GM12892 (cell line): ENCODE results near the gene GPR45.

ENCODE experiments used
- DNase-seq: peaks from one replicate; pipeline ENCODE4 v3.0.0; 2011; ENCODE audit not compliant: insufficient read length
- FAIRE-seq: peaks from 2 replicates; lab custom pipeline; 2011; peaks lifted over from hg19 to GRCh38; lab: Jason Lieb, UNC
- POLR2A ChIP-seq: IDR thresholded peaks from 2 replicates; pipeline ENCODE4 v1.6.1; 2011; ENCODE audit warnings: low read depth, low read length, control low read depth
- POLR2AphosphoS5 ChIP-seq: IDR thresholded peaks from 2 replicates; pipeline ENCODE4 v1.6.1; 2011; ENCODE audit warnings: low read depth, low read length, control low read depth
- TAF1 ChIP-seq: IDR thresholded peaks from 2 replicates; pipeline ENCODE4 v1.6.1; 2011; ENCODE audit warnings: low read depth, mild to moderate bottlenecking, control low read depth, low read length, borderline replicate concordance

GPR45 gene

DNA sequence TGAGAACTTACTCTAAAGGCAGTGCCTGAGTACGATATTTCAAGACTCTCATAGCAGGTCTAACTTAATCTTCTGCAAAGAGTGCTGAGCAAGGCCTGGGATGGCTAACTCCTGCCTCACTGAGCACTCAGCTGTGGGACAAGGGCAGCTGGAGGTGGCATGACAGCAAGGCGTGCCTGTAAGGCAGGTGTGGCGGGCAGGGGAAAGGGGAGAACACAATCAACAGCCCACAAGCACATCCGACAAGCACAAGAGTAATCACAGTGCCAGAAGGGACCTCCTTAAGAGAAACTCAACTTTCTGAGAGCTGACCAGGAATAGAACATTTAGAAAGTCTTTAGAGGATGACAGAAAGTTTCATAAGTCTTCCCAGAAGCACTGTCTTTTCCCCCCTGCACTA lies 42.0 kb downstream of the GPR45 start:
- no peak for FAIRE-seq
- DNase-seq, result no peak
- TF ChIP-seq POLR2AphosphoS5, result no peak
- no peak for TF ChIP-seq POLR2A
- TF ChIP-seq TAF1, result no peak

DNA sequence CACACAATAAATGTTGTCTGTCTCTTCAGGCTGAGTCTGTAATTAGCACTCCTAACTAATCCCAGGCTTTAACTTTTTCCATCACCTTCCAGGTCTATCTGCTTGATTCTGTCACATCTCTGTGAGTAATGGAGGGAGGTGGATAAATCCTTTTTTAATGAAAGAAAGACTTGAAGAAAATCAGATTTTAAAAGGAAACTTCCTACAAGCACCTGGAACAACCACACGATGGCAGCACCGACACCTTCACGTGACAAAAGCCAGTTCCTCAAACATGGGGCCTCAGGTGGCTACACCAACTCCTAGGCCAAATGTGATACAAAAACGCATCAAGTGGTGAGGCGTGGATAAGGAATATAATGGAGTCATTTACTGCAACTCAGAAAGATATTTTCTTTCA lies 46.1 kb downstream of the GPR45 start:
- TF ChIP-seq TAF1 (no peak), POLR2A (no peak), POLR2AphosphoS5 (no peak)
- FAIRE-seq (no peak), DNase-seq (no peak)

DNA sequence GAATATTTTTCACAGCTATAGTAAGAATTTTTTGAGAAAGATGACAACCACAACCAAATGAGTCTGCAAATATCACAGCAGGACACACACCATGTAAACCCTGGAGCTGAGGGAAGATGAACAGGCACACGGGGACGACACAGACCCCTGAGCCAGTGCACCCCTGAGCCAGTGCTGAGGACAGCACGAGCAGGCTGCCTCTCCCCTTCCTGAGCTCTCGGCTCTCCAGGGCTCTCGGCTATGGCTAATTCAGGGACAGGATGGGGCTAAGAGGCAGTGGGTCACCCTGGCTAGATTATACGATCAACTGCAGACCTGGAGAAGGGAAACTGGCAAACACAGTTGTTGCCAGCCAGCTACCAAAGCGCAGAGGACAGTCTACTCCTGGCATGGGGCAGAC lies 46.6 kb downstream of the GPR45 start:
- FAIRE-seq (no peak), DNase-seq (no peak)
- no peak for TF ChIP-seq POLR2AphosphoS5
- TF ChIP-seq POLR2A, result no peak
- TF ChIP-seq TAF1, result no peak

DNA sequence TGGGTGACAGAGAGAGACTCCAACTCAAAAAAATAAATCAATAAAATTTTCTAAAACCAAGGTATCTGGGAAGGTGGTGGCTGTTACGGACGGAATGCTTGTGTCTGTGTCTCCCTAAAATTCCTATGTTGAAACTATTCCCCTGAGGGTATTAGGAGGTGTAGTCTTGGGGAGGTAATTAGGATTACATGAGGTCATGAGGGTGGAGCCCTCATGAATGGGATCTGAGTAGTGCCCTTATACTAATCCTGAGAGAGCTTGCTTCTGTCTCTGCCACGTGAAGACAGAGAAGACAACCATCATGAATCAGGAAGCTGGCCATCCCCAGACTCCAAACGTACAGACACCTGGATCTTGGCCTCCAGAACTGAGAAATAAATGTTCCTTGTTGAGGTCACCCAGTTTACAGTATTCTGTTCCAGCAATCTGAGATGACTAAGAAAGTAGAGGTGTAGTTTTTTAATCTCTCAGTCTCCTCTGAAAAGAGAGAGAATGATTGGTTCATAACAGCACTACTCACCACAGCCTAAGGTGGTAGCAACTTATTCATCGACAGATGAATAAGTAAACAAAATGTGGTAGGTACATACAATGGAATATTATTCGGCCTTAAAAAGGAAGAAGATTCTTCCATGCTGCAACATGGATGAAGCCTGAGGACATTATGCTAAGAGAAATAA lies 49.6 kb downstream of the GPR45 start:
- TF ChIP-seq POLR2A (no peak), TAF1 (no peak), POLR2AphosphoS5 (no peak)
- DNase-seq (no peak), FAIRE-seq (no peak)

DNA sequence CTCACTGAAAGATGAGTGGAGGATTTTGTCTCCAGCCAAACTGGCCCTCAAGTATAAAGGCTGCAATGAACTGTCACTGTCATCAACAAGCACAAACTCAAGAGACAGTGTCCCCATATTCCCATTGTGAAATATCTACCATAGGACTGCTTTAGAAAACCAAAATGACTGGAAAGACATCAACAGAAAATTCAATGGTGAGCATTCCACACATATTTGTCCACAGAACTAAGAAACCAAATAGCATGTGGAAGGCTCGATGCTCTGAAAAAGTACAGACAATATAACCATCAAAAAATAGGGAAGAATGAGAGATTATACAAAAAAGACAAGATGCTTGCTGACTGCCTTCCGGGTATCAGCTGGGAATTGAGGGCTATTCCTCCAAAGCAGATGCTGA lies 50.4 kb downstream of the GPR45 start:
- DNase-seq, result no peak
- TF ChIP-seq POLR2A, result no peak
- TF ChIP-seq POLR2AphosphoS5, result no peak
- no peak for TF ChIP-seq TAF1
- FAIRE-seq, result no peak
